IMR-90 (cell line): Measurements from ENCODE around the gene GPR35. TPM values are rescaled to one million over a fixed set of nuclear protein-coding genes. Genes with fewer than 3 reads are reported as not detected.

Experiments
- ATAC-seq: fragments of 200-7000 bp; cut with Tn5 transposase; 2 replicates; pipeline ENCODE4 v1.9.1; 2020; ENCODE audit warnings: low read depth, mild to moderate bottlenecking, moderate library complexity
- BruUV-seq: library from RNA; stranded (reverse); fragments of 400-500 nt; replicated peaks from 2 replicates; lab custom pipeline; 2021; lab: Mats Ljungman, UMichigan
- CTCF ChIA-PET: fragments of 300-600 bp; formaldehyde crosslinking; extraction: SDS; loops from one replicate; lab custom pipeline; 2021; ENCODE audit warnings: antibody characterized with exemption; lab: Yijun Ruan, JAX
- POLR2A ChIA-PET: fragments of 300-600 bp; sonication (Branson Sonifier 250); formaldehyde crosslinking; loops from one replicate; lab custom pipeline; 2022; ENCODE audit warnings: antibody characterized with exemption; ENCODE audit not compliant: unreplicated experiment; lab: Charles Lee
- DNase-seq: peaks from one replicate; pipeline ENCODE4 v3.0.0; 2013
- H2AFZ ChIP-seq: replicated peaks from 2 replicates; pipeline ENCODE3; 2013; ENCODE audit warnings: low read length, mild to moderate bottlenecking; ENCODE audit not compliant: poor library complexity
- H2AK5ac ChIP-seq: 2 replicates; pipeline ENCODE4 v1.6.1; 2013; ENCODE audit warnings: low read depth, low read length, inconsistent platforms
- H2AK9ac ChIP-seq: replicated peaks from 2 replicates; pipeline ENCODE3; 2013; ENCODE audit warnings: mild to moderate bottlenecking, low read depth, low read length, moderate library complexity; ENCODE audit not compliant: poor library complexity
- H2BK120ac ChIP-seq: 2 replicates; pipeline ENCODE4 v1.6.1; 2013; ENCODE audit warnings: low read depth, low read length, inconsistent platforms
- H2BK15ac ChIP-seq: 3 replicates; pipeline ENCODE4 v1.6.1; 2013; ENCODE audit warnings: low read depth, low read length, inconsistent platforms
- H2BK20ac ChIP-seq: 2 replicates; pipeline ENCODE4 v1.6.1; 2013; ENCODE audit warnings: low read depth, mild to moderate bottlenecking, inconsistent platforms, low read length, moderate library complexity
- H2BK5ac ChIP-seq: 2 replicates; pipeline ENCODE4 v1.6.1; 2013; ENCODE audit warnings: mild to moderate bottlenecking, low read depth, low read length, inconsistent platforms; ENCODE audit not compliant: poor library complexity, severe bottlenecking
- H3K14ac ChIP-seq: replicated peaks from 2 replicates; pipeline ENCODE4 v1.6.1; 2013; ENCODE audit warnings: low read depth, low read length, inconsistent platforms
- H3K18ac ChIP-seq: 2 replicates; pipeline ENCODE4 v1.6.1; 2013; ENCODE audit warnings: low read depth, low read length, control low read depth
- H3K23ac ChIP-seq: 2 replicates; pipeline ENCODE4 v1.6.1; 2013; ENCODE audit warnings: low read depth, low read length, inconsistent platforms
- H3K27ac ChIP-seq: 2 replicates; pipeline ENCODE4 v1.5.1; 2013; ENCODE audit warnings: mild to moderate bottlenecking, control low read depth, low read length; ENCODE audit not compliant: insufficient read depth
- H3K27me3 ChIP-seq: 2 replicates; pipeline ENCODE4 v1.6.1; 2013; ENCODE audit warnings: low read length; ENCODE audit not compliant: control insufficient read depth, insufficient read depth
- H3K36me3 ChIP-seq: 2 replicates; pipeline ENCODE4 v1.6.1; 2013; ENCODE audit warnings: low read length, mixed read lengths; ENCODE audit not compliant: control insufficient read depth, insufficient read depth
- H3K4ac ChIP-seq: 2 replicates; pipeline ENCODE4 v1.6.1; 2013; ENCODE audit warnings: low read depth, low read length, inconsistent platforms
- H3K4me1 ChIP-seq: 2 replicates; pipeline ENCODE4 v1.6.1; 2013; ENCODE audit warnings: low read length, mixed read lengths; ENCODE audit not compliant: control insufficient read depth, insufficient read depth
- H3K4me2 ChIP-seq: 2 replicates; pipeline ENCODE4 v1.6.1; 2013; ENCODE audit warnings: low read depth, mild to moderate bottlenecking, control low read depth, low read length, moderate library complexity
- H3K4me3 ChIP-seq: 2 replicates; pipeline ENCODE4 v1.5.1; 2013; ENCODE audit warnings: low read depth, mild to moderate bottlenecking, control low read depth, low read length, moderate library complexity; ENCODE audit not compliant: insufficient read depth
- H3K56ac ChIP-seq: 2 replicates; pipeline ENCODE4 v1.6.1; 2013; ENCODE audit warnings: low read length, inconsistent platforms; ENCODE audit not compliant: insufficient read depth; ENCODE audit errors: extremely low read depth
- H3K79me1 ChIP-seq, 2 experiments: 2 replicates each; pipeline ENCODE4 v1.6.1; 2013; ENCODE audit warnings: low read length in 2 of 2, inconsistent platforms in 1 of 2, low read depth in 1 of 2
- H3K9ac ChIP-seq: 2 replicates; pipeline ENCODE4 v1.6.1; 2013; ENCODE audit warnings: low read depth, low read length, control low read depth
- H3K9me1 ChIP-seq: 2 replicates; pipeline ENCODE4 v1.6.1; 2013; ENCODE audit warnings: low read length, inconsistent platforms; ENCODE audit not compliant: insufficient read depth
- H3K9me3 ChIP-seq: 2 replicates; pipeline ENCODE4 v1.6.1; 2013; ENCODE audit warnings: low read length; ENCODE audit not compliant: control insufficient read depth, insufficient read depth
- H4K20me1 ChIP-seq: 2 replicates; pipeline ENCODE4 v1.6.1; 2013; ENCODE audit warnings: low read length, inconsistent platforms; ENCODE audit not compliant: insufficient read depth
- H4K5ac ChIP-seq: 2 replicates; pipeline ENCODE4 v1.6.1; 2013; ENCODE audit warnings: mild to moderate bottlenecking, low read depth, low read length, control low read depth
- H4K8ac ChIP-seq, 2 experiments: 2 replicates each; pipeline ENCODE4 v1.6.1; 2013; ENCODE audit warnings: low read depth in 2 of 2, low read length in 2 of 2, control low read depth in 1 of 2, inconsistent platforms in 1 of 2
- H4K91ac ChIP-seq: 2 replicates; pipeline ENCODE4 v1.6.1; 2013; ENCODE audit warnings: low read depth, low read length, inconsistent platforms; ENCODE audit not compliant: insufficient read depth
- BHLHE40 ChIP-seq: fragments of 150-350 bp; IDR thresholded peaks from 2 replicates; pipeline ENCODE4 v1.6.1; 2016; ENCODE audit warnings: mild to moderate bottlenecking, low read depth, low read length
- CEBPB ChIP-seq: IDR thresholded peaks from 2 replicates; pipeline ENCODE4 v1.6.1; 2012; ENCODE audit warnings: low read depth, low read length, improper control_type of control experiment
- CHD1 ChIP-seq: IDR thresholded peaks from 2 replicates; pipeline ENCODE4 v1.6.1; 2012; ENCODE audit warnings: low read depth, low read length, improper control_type of control experiment
- CTCF ChIP-seq: conservative IDR thresholded peaks from 2 replicates; pipeline ENCODE4 v1.5.1; 2012; ENCODE audit warnings: mild to moderate bottlenecking, low read depth, low read length, improper control_type of control experiment
- ELK1 ChIP-seq: fragments of 150-350 bp; IDR thresholded peaks from 2 replicates; pipeline ENCODE4 v1.6.1; 2016; ENCODE audit warnings: low read depth, mild to moderate bottlenecking, low read length, moderate library complexity, borderline replicate concordance
- FOS ChIP-seq: fragments of 150-350 bp; IDR thresholded peaks from 2 replicates; pipeline ENCODE4 v1.6.1; 2016; ENCODE audit warnings: low read depth, low read length
- MAFK ChIP-seq: IDR thresholded peaks from 2 replicates; pipeline ENCODE4 v1.6.1; 2012; ENCODE audit warnings: low read depth, low read length, improper control_type of control experiment
- MAZ ChIP-seq: IDR thresholded peaks from 2 replicates; pipeline ENCODE4 v1.6.1; 2012; ENCODE audit warnings: low read depth, mild to moderate bottlenecking, low read length, improper control_type of control experiment, moderate library complexity, borderline replicate concordance
- MXI1 ChIP-seq: IDR thresholded peaks from 2 replicates; pipeline ENCODE4 v1.6.1; 2012; ENCODE audit warnings: low read depth, mild to moderate bottlenecking, low read length, moderate library complexity, borderline replicate concordance
- NFE2L2 ChIP-seq: fragments of 150-350 bp; IDR thresholded peaks from 2 replicates; pipeline ENCODE4 v1.6.1; 2016; ENCODE audit warnings: low read depth, mild to moderate bottlenecking, low read length
- POLR2A ChIP-seq: IDR thresholded peaks from 2 replicates; pipeline ENCODE4 v1.6.1; 2012; ENCODE audit warnings: mild to moderate bottlenecking, low read depth, low read length
- RAD21 ChIP-seq: IDR thresholded peaks from 2 replicates; pipeline ENCODE4 v1.6.1; 2012; ENCODE audit warnings: low read length, improper control_type of control experiment
- RCOR1 ChIP-seq: IDR thresholded peaks from 2 replicates; pipeline ENCODE4 v1.6.1; 2012; ENCODE audit warnings: mild to moderate bottlenecking, low read length, improper control_type of control experiment; ENCODE audit not compliant: insufficient replicate concordance
- RFX5 ChIP-seq: IDR thresholded peaks from 2 replicates; pipeline ENCODE4 v1.8.0; 2012; ENCODE audit warnings: low read depth, mild to moderate bottlenecking, low read length, moderate library complexity
- SMC3 ChIP-seq: fragments of 150-350 bp; IDR thresholded peaks from 2 replicates; pipeline ENCODE4 v1.6.1; 2016; ENCODE audit warnings: low read depth, mild to moderate bottlenecking, antibody characterized with exemption, low read length, moderate library complexity
- USF2 ChIP-seq: fragments of 150-350 bp; IDR thresholded peaks from 2 replicates; pipeline ENCODE4 v1.6.1; 2017; ENCODE audit warnings: mild to moderate bottlenecking, antibody characterized with exemption, low read length, low read depth
- WGBS, 2 experiments: methylation state at CpG; one replicate each; pipeline versions ENCODE4 v1.1.5 to v1.1.7; 2013; ENCODE audit warnings: missing lambda C conversion rate in 2 of 2; ENCODE audit not compliant: insufficient read length in 1 of 2; ENCODE audit errors: extremely low coverage in 2 of 2; 5-methylcytosine and 5-hydroxymethylcytosine counted together
- dilution Hi-C: fragments of 300-500 bp; cut with HindIII; formaldehyde crosslinking; loops from one replicate; pipeline ENCODE4 v1.14.3; 2018; ENCODE audit warnings: low sequenced_read_pairs; ENCODE audit not compliant: unreplicated experiment
- in situ Hi-C: fragments of 300-500 bp; cut with MboI; formaldehyde crosslinking; loops from 3 replicates; pipeline ENCODE4 v1.14.3; 2019; ENCODE audit warnings: low sequenced_read_pairs, inconsistent platforms, mixed read lengths
- intact Hi-C: fragments of 100-400 bp; cut with micrococcal nuclease; formaldehyde crosslinking; loops from 2 replicates; pipeline ENCODE4 v1.10.0; 2022
- polyA plus RNA-seq, 3 experiments: library from polyadenylated mRNA; depleted of rRNA; stranded (reverse); fragments of >200 nt; gene quantifications; 2 replicates each; pipeline ENCODE4 v1.2.3, GENCODE V29; 2012; ENCODE audit warnings: low replicate concordance in 1 of 3
- total RNA-seq: library from RNA; depleted of rRNA; stranded (reverse); fragments of >200 nt; gene quantifications from 2 replicates; pipeline ENCODE4 v1.2.3, GENCODE V29; 2012

GPR35 gene
- total and polyA plus RNA-seq, 2 of the 4 experiments (the other 2 are of a cell fraction) = 0.31 TPM; not detected in 1

GRCh38 chr2:240662681-240663080, 37.4 kb downstream of the GPR35 start:
- Histone ChIP-seq H3K14ac (no peak overlapping the region), H2BK20ac (no peak overlapping the region), H2AK5ac (no peak overlapping the region), H3K23ac (no peak overlapping the region), H3K4ac (no peak overlapping the region), H2BK120ac (no peak overlapping the region), H4K8ac (no peak overlapping the region), H3K27ac (no peak overlapping the region), H3K4me2 (no peak overlapping the region), H4K91ac (no peak overlapping the region), H3K9me1 (no peaks in the 10 kb centered on the region), H3K4me3 (no peak overlapping the region), H3K27me3 (peaks cover 8% of the 10 kb centered on the region; the same call in 1 of the 2 replicates), H3K9me3 (peaks cover 3% of the 10 kb centered on the region; the same call in 1 of the 2 replicates), H3K56ac (no peak overlapping the region), H3K9ac (no peak overlapping the region), H3K18ac (no peak overlapping the region), H3K79me1 (no peaks in the 10 kb centered on the region), H4K20me1 (no peaks in the 10 kb centered on the region), H2AFZ (no peak overlapping the region), H2BK5ac (no peak overlapping the region), H3K4me1 (no peaks in the 10 kb centered on the region), H4K5ac (no peak overlapping the region), H3K36me3 (no peaks in the 10 kb centered on the region), H2BK15ac (no peak overlapping the region), H2AK9ac (no peak overlapping the region)
- TF ChIP-seq CEBPB = no peak
- no peak for TF ChIP-seq POLR2A
- TF ChIP-seq MXI1 = no peak
- TF ChIP-seq ELK1 = no peak
- TF ChIP-seq RAD21 = no peak
- no peak for TF ChIP-seq CTCF
- TF ChIP-seq MAZ = no peak
- no peak for TF ChIP-seq MAFK
- TF ChIP-seq RCOR1 = no peak
- TF ChIP-seq USF2 = no peak
- no peak for TF ChIP-seq SMC3
- TF ChIP-seq FOS = no peak
- TF ChIP-seq CHD1 = no peak
- TF ChIP-seq RFX5 = no peak
- TF ChIP-seq NFE2L2 = no peak
- TF ChIP-seq BHLHE40 = no peak
- CTCF ChIA-PET = no interaction called here
- POLR2A ChIA-PET = no interaction called here
- ATAC-seq = no peak
- dilution Hi-C loops (no loop called here), in situ Hi-C loops (no loop called here), intact Hi-C loops (loop anchor here (10.0 kb wide), 1 partner anchor 142 kb away; no protein-coding TSS in a partner anchor)
- no TSS peak for BruUV-seq
- no peak for DNase-seq
- WGBS, 2 experiments = no CpG with 5 or more reads among the region's 3 CpGs
